ENCODE data around the gene TOM1L2.

- no peak for TF ChIP-seq CTCF (IDR thresholded peaks at IDR 0.05; ENCODE audit: insufficient read depth, low read length)
- TF ChIP-seq REST (IDR thresholded peaks at IDR 0.05; ENCODE audit: insufficient replicate concordance, low read depth) = no peak
- no peak for TF ChIP-seq POLR2AphosphoS5 (IDR thresholded peaks at IDR 0.05; ENCODE audit: low read depth)
- no peak for TF ChIP-seq GABPA (IDR thresholded peaks at IDR 0.05; ENCODE audit: low read depth)
- TF ChIP-seq SPI1 (IDR thresholded peaks at IDR 0.05; ENCODE audit: borderline replicate concordance, low read depth) = no peak
Measured at GRCh38 chr17:17994271-17995069, 22.3 kb upstream of the TOM1L2 start.
